H1 (cell line): ENCODE data around the gene POLR3E. TPM values are rescaled to one million over a fixed set of nuclear protein-coding genes. Genes with fewer than 3 reads are reported as not detected.

Source experiments
- CBX8 ChIP-seq: fragments of 300-800, 300-1000 bp; sonication (generic); IDR thresholded peaks from 2 replicates; pipeline ENCODE4 v1.7.1; 2016; ENCODE audit warnings: low read depth, low read length, borderline replicate concordance
- FOSL1 ChIP-seq: IDR thresholded peaks from 2 replicates; pipeline ENCODE4 v1.6.1; 2011; ENCODE audit warnings: mild to moderate bottlenecking, low read depth, low read length, moderate library complexity; ENCODE audit not compliant: insufficient read depth
- JUN ChIP-seq: IDR thresholded peaks from 2 replicates; pipeline ENCODE4 v1.6.1; 2011; ENCODE audit warnings: low read depth, mild to moderate bottlenecking, improper control_type of control experiment, low read length
- PHF8 ChIP-seq: fragments of 200-600 bp; sonication (generic); conservative IDR thresholded peaks from 2 replicates; pipeline ENCODE4 v1.7.1; 2012; ENCODE audit warnings: low read depth, mild to moderate bottlenecking, inconsistent platforms, low read length, moderate library complexity
- polyA plus RNA-seq, 7 experiments: library from polyadenylated mRNA; depleted of rRNA in 3 of 7; stranded (reverse) in 5 of 7; unstranded in 2 of 7; fragments of >200 nt in 5 of 7; fragments of 200-250 nt in 2 of 7; gene quantifications; 1 replicate in 5 of 7; 2 replicates in 1 of 7; 4 replicates in 1 of 7; pipeline versions ENCODE4 v1.2.1 to v1.2.3, GENCODE V29; 2011 to 2013; ENCODE audit warnings: missing spikeins in 2 of 7, mixed read lengths in 2 of 7
- total RNA-seq: library from RNA; stranded (reverse); fragmentation: NEBNext Ultra II Directional; extraction: Animal tissue kit (Norgen Biotek cat#: 25700); gene quantifications from 2 replicates; pipeline ENCODE4 v1.2.1, GENCODE V29; 2021

Gene POLR3E
- total and polyA plus RNA-seq, 2 of the 8 experiments (the other 6 are each of a cell fraction or from before 2014, with no cell fraction given) = 96.5 to 125 TPM

- TF ChIP-seq CBX8 (no peak), FOSL1 (no peak), JUN (no peak), PHF8 (no peak)
Measured at GRCh38 chr16:22330326-22330725, 33.1 kb downstream of the POLR3E start (continued).
